Urothelium cell line (cell line): ENCODE results near the gene ACTN1.

ENCODE experiments used
- DNase-seq: peaks from one replicate; pipeline ENCODE4 v3.0.0; 2011; ENCODE audit warnings: low spot score, mixed read lengths
- FAIRE-seq: peaks from 2 replicates; lab custom pipeline; 2011; peaks lifted over from hg19 to GRCh38; lab: Jason Lieb, UNC

Gene ACTN1

GRCh38 chr14:68842298-68842697, 136.8 kb downstream of the ACTN1 start:
- no peak for DNase-seq
- no peak for FAIRE-seq

GRCh38 chr14:68841016-68841809, 137.9 kb downstream of the ACTN1 start:
- DNase-seq (no peak), FAIRE-seq (no peak)

- FAIRE-seq (no peak), DNase-seq (no peak)
These were observed 138.6 kb downstream of the ACTN1 start for GRCh38 chr14:68840454-68840853.

- FAIRE-seq (peak; percentile 85), DNase-seq (no peak)
These were observed 143.0 kb downstream of the ACTN1 start for GRCh38 chr14:68836082-68836481.

GRCh38 chr14:68834816-68835215, 144.3 kb downstream of the ACTN1 start:
- DNase-seq (no peak), FAIRE-seq (no peak)

GRCh38 chr14:68828698-68829097, 150.4 kb downstream of the ACTN1 start:
- FAIRE-seq (no peak), DNase-seq (no peak)

GRCh38 chr14:68825729-68826128, 153.4 kb downstream of the ACTN1 start:
- peak; percentile 48 for FAIRE-seq
- no peak for DNase-seq

GRCh38 chr14:68824517-68825347, 154.4 kb downstream of the ACTN1 start:
- DNase-seq: peak; percentile 98

GRCh38 chr14:68824207-68824516, 154.9 kb downstream of the ACTN1 start:
- no peak for FAIRE-seq
- DNase-seq: no peak

More at GRCh38 chr14:68824517-68825347, 154.4 kb downstream of the ACTN1 start:
- FAIRE-seq: peak; percentile 98
